Measurements from ENCODE around the gene TBC1D2.
"Not testable (repeated sequence)": the region's sequence is repeated elsewhere in the genome, so short reads cannot be mapped to it uniquely, and the experiment has no call there.

GRCh38 chr9:98267556-98267955, 12.1 kb upstream of the TBC1D2 start:
- not testable (repeated sequence) for TF ChIP-seq EZH2 (IDR thresholded peaks at IDR 0.05; ENCODE audit: low read depth, unreplicated experiment); POLR2AphosphoS5 (IDR thresholded peaks at IDR 0.05; ENCODE audit: low read depth); STAT1 (IDR thresholded peaks at IDR 0.05; ENCODE audit: unreplicated experiment)
- TF ChIP-seq, protein P1, sequence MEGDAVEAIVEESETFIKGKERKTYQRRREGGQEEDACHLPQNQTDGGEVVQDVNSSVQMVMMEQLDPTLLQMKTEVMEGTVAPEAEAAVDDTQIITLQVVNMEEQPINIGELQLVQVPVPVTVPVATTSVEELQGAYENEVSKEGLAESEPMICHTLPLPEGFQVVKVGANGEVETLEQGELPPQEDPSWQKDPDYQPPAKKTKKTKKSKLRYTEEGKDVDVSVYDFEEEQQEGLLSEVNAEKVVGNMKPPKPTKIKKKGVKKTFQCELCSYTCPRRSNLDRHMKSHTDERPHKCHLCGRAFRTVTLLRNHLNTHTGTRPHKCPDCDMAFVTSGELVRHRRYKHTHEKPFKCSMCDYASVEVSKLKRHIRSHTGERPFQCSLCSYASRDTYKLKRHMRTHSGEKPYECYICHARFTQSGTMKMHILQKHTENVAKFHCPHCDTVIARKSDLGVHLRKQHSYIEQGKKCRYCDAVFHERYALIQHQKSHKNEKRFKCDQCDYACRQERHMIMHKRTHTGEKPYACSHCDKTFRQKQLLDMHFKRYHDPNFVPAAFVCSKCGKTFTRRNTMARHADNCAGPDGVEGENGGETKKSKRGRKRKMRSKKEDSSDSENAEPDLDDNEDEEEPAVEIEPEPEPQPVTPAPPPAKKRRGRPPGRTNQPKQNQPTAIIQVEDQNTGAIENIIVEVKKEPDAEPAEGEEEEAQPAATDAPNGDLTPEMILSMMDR (conservative IDR thresholded peaks at IDR 0.05; ENCODE audit: low read depth in 2 of 2), result not testable (repeated sequence)
